ENCODE measurements around the gene CLSTN2. TPM values are rescaled to one million over a fixed set of nuclear protein-coding genes. Genes with fewer than 3 reads are reported as not detected.

CLSTN2 gene
- total RNA-seq, 1 donor from 2014 or later: 7.8 TPM

DNA sequence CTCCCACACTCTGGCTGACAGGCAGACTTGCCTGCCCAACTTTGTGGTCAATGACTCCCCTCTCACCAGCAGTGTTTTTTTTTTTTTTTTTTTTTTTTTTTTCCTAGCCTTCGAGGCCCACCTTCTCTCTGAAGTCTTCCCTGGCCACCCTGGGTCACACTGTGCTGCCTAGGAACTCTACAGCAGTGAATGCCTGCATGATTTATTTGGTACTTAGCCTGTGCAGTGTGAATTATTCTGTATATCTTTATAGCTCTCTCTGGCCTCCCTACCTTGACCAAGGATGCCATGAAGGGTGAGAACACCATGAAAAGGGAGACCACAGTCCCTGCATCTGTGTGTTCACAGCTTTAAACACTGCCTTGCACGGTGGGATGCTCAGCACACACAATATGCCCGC is 141.6 kb downstream of the CLSTN2 start:
- ATAC-seq (ENCODE audit: poor library complexity): no peak
- intact Hi-C loops (cut with DNase I): no loop called here
- no peak for DNase-seq

- DNase-seq: no peak
- intact Hi-C loops (cut with DNase I): no loop called here
- ATAC-seq (ENCODE audit: poor library complexity): no peak
Measured at GRCh38 chr3:140077406-140077805, 142.4 kb downstream of the CLSTN2 start.

DNA sequence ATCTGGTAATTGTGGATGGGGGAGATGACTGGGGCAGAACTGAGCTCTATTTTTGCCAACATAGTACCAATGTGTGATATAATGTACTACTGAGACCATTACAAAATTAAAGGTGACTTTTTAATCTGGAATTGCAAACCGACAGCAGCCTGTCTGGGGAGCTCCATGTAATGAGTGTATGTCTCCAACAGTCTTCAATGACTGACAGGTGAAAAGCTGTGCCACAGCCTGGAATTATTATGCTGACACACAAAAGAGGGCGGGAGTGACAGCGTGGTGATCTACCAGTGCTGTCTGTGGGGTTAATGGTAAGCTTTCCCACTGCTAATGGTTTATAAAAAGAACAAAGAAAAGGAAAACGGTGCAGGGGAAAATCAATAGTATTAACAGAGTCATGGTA is 143.4 kb downstream of the CLSTN2 start:
- intact Hi-C loops (cut with DNase I): no loop called here
- no peak for ATAC-seq (ENCODE audit: poor library complexity)
- DNase-seq: no peak

DNA sequence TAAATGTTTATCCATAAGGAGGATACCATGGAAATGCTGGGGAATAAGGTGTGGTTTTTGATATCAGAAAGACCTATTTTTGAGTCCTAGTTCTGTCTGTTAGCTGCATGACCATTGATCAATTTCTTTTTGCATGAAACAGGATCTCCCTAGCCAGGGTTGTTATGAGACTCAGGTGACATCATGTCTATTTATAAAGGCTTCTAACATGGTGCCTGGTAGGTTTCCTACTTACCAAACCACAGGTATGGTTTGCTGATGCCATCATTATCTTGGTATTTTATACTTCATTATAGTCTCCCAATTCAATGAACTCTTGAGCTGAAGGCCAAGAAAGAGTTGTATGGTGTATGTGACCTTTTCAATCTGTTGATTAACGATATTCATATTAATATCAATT is 144.0 kb downstream of the CLSTN2 start:
- DNase-seq: no peak
- ATAC-seq (ENCODE audit: poor library complexity): no peak
- intact Hi-C loops (cut with DNase I): no loop called here

DNA sequence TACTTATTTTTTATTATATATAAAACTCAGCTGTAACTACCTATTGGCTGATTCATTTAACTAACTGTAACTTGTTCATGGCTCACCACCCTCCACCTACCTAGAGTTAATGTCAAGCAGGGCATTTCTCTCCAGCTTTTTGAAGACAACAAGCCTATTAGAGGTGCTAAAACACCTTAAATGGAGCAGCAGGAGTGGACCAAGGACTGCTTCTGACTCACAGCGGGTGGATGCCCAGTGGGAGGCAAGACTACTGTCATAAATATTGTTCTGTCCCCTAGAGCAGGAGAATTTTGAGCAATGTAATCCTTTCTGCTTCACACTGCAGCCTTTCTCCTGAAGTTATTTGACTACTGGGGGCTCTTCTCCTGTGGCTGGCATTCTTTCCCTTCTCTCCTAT is 146.9 kb downstream of the CLSTN2 start:
- intact Hi-C loops (cut with DNase I): no loop called here
- ATAC-seq (ENCODE audit: poor library complexity) (no peak), DNase-seq (no peak)

DNA sequence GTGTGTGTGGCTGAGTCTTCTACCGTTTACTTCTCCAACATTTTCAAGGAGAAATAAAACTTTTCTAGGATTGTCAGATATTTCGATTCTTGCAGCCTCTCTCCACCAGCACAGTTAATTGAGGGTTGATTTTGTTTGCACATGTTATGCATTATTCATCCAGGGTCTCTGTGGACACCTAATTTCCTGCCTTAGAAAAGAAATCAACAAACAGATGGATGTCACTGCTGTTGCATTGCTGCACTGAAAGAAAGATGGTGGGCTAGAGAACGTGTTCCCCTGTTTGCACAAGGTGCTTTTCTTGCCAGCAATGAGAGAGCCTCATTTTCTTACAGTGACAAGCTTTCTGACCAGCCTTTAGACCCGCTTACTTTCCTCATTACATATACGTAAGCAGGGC is 150.0 kb downstream of the CLSTN2 start:
- no peak for DNase-seq
- intact Hi-C loops (cut with DNase I): no loop called here
- no peak for ATAC-seq (ENCODE audit: poor library complexity)

DNA sequence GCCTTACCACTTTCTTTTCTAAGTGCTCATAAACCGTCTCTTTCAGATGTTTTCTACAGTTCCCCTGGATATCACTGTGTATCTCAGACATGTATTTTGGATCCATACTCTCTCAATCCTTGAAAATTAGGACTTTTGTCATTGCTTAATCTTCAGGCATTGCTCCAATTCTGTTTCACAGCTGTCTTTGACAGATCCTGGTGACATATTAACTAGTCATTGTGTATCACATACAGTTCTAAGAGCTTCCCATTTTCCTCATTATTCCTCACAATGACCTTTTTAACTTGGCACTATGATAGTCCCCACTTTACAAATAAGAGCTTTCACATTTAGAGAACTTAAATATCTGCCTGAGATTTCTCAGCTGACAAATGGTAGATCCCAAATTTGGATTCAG is 151.7 kb downstream of the CLSTN2 start:
- ATAC-seq (ENCODE audit: poor library complexity) (no peak), DNase-seq (no peak)
- intact Hi-C loops (cut with DNase I): no loop called here

DNA sequence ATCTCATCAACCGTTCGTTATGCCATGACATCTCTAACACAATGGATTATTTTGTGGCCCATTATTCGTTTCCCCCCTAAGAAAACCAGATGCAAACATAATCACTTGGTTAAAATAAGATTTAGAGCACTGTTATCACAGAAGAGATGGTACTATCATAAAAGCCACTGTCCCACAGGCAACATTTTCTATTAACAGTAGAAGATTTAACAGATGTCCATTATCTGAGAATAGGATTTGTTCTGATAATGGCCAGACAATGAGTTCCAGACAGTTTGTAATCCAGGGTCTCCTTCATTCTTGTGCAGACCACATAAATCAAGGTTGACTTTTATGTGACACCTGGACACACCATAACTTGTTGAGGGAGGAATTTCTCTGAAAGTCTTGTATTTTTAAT is 153.1 kb downstream of the CLSTN2 start:
- intact Hi-C loops (cut with DNase I): no loop called here
- no peak for ATAC-seq (ENCODE audit: poor library complexity)

DNA sequence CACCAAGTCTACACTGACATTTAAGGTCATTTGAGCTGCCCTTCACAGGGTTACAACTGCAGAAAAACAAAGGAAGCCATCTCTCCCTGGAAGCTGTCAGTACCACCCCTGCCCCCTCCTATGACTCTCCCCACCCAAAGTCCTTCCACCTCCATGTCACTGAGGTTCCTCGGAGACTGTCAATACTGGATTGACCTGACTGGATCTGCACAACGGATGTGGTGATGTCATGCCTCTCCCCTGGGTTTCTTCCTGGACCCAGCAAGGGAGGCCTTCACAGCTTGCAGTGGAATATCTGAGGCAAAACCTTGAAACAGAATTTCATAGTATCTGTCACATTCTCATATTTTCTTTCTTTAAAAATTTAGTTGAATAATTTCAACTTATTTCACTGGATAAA is 153.5 kb downstream of the CLSTN2 start:
- intact Hi-C loops (cut with DNase I): no loop called here
- no peak for DNase-seq
- ATAC-seq (ENCODE audit: poor library complexity): no peak

More for the DNA sequence above, 153.1 kb downstream of the CLSTN2 start:
- no peak for DNase-seq

- ATAC-seq (ENCODE audit: poor library complexity): no peak
- intact Hi-C loops (cut with DNase I): no loop called here
- DNase-seq: no peak
Measured at GRCh38 chr3:140089403-140090072, 154.6 kb downstream of the CLSTN2 start.

DNA sequence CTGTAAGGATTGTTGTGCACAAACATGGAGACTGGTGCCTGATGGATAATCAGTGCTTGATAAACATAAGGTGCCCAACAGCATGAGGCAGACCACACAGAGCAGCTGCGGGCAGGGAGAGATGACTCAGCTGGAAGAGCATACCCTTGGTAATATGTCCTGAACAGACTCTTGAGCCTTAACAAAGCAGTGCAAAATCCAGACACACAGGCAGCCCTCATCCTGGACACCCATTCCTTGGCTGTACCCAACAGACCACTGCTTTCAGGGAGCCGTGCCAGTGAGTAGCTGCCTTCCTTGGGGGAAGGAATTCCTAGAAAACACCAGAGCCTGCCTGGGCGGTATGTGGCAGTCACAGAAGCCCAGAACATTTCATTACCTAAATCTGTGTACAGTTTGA is 156.2 kb downstream of the CLSTN2 start:
- DNase-seq: no peak
- intact Hi-C loops (cut with DNase I): no loop called here
- ATAC-seq (ENCODE audit: poor library complexity): peak; percentile 10

GRCh38 chr3:140092848-140093536 is 158.0 kb downstream of the CLSTN2 start:
- ATAC-seq (ENCODE audit: poor library complexity) (peak; percentile 42), DNase-seq (no peak)
- intact Hi-C loops (cut with DNase I): no loop called here

- intact Hi-C loops (cut with DNase I): no loop called here
- DNase-seq (peak; percentile 46), ATAC-seq (ENCODE audit: poor library complexity) (peak; percentile 94)
Measured at GRCh38 chr3:140093742-140094141, 158.8 kb downstream of the CLSTN2 start.

GRCh38 chr3:140094487-140094886 is 159.5 kb downstream of the CLSTN2 start:
- DNase-seq (no peak), ATAC-seq (ENCODE audit: poor library complexity) (no peak)
- intact Hi-C loops (cut with DNase I): no loop called here

GRCh38 chr3:140096037-140096436 is 161.1 kb downstream of the CLSTN2 start:
- DNase-seq (no peak), ATAC-seq (ENCODE audit: poor library complexity) (no peak)
- intact Hi-C loops (cut with DNase I): no loop called here

DNA sequence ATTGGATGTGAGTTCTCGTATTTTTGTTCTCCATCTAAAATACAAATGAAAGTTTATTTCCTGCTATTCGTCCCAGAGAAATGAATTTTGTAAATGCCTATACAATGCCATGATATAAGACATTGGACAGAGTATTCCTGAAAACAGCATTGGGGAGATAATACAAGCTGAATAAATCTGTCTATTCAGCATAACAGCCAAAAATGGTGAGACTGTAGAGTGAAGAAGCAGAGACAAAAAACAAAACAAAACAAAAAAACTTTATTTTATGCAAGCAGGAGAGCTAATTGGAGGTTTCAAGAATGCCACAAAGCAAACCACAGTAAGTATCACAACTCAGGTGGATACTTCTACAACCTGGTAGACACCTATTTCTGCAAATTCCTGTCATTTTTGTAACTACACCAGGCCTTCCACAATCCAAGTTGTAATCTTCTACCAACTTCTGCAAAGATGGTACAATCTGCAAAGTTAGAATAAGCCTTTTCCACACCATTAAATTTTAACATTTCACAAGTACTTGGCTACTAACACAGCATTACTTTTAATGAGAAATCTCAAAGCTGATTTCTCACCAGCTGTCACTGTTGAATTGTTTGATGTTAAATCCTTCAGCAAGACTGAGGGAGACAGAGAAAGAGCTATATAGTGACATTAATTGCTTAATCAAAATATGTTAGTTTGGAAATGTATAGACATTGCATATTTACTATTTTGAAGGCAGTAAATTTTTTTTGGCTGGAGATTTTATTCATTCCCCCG is 163.1 kb downstream of the CLSTN2 start:
- DNase-seq: no peak
- intact Hi-C loops (cut with DNase I): no loop called here
- no peak for ATAC-seq (ENCODE audit: poor library complexity)

GRCh38 chr3:140100479-140100878 is 165.5 kb downstream of the CLSTN2 start:
- DNase-seq (no peak), ATAC-seq (ENCODE audit: poor library complexity) (no peak)
- intact Hi-C loops (cut with DNase I): no loop called here

GRCh38 chr3:140103166-140103565 is 168.2 kb downstream of the CLSTN2 start:
- intact Hi-C loops (cut with DNase I): no loop called here
- ATAC-seq (ENCODE audit: poor library complexity) (no peak), DNase-seq (no peak)

- ATAC-seq (ENCODE audit: poor library complexity) (no peak), DNase-seq (no peak)
- intact Hi-C loops (cut with DNase I): no loop called here
Measured at GRCh38 chr3:140103986-140104645, 169.1 kb downstream of the CLSTN2 start.
